ENCODE results near the gene HOXB8.

The HOXB8 gene

GRCh38 chr17:48624544-48625494 is 9.7 kb upstream of the HOXB8 start:
- peak; percentile 75 for DNase-seq (ENCODE audit: low spot score)

- no peak for DNase-seq (ENCODE audit: low spot score)
Observed at GRCh38 chr17:48624118-48624517, 9.0 kb upstream of the HOXB8 start.

DNA sequence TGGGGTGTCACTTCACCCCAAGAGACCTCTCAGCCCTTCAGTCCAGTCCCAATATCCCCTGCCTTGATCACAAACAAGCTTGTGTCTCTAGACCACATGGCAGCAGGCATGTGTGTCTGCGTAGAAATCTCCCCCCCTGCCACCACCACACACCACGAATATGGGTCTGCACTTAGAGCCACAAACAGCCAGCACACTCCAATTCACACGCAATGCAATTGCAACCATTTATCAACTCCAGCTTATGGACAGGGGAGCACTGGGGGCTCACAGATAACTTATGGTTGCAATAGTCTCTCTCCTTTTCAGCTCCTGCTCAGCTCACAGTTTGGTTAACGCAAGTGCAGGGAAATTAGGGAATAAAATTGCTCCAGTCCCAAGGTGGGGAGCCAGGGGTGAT is 8.5 kb upstream of the HOXB8 start:
- no peak for DNase-seq (ENCODE audit: low spot score)

DNA sequence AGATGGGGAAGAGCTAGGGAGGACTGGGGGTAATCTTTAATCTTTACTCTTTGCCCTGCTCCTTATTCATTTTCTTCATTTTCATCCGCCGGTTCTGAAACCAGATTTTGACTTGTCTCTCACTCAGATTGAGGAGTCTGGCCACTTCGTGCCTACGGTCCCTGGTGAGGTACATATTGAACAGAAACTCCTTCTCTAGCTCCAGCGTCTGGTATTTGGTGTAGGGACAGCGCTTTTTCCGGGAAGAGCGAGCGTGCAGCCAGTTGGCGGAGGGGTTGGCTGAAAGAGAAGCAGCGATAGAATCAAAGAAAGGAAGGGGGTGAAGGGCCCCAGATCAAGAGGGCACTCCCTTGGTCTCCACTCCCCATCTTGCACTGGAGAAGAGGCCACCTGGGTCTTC is 7.8 kb upstream of the HOXB8 start:
- no peak for DNase-seq (ENCODE audit: low spot score)

- no peak for DNase-seq (ENCODE audit: low spot score)
Observed at GRCh38 chr17:48621410-48622392, 6.6 kb upstream of the HOXB8 start.

GRCh38 chr17:48620461-48621139 is 5.5 kb upstream of the HOXB8 start:
- no peak for DNase-seq (ENCODE audit: low spot score)

- no peak for DNase-seq (ENCODE audit: low spot score)
Observed at GRCh38 chr17:48619826-48620449, 4.8 kb upstream of the HOXB8 start.

DNA sequence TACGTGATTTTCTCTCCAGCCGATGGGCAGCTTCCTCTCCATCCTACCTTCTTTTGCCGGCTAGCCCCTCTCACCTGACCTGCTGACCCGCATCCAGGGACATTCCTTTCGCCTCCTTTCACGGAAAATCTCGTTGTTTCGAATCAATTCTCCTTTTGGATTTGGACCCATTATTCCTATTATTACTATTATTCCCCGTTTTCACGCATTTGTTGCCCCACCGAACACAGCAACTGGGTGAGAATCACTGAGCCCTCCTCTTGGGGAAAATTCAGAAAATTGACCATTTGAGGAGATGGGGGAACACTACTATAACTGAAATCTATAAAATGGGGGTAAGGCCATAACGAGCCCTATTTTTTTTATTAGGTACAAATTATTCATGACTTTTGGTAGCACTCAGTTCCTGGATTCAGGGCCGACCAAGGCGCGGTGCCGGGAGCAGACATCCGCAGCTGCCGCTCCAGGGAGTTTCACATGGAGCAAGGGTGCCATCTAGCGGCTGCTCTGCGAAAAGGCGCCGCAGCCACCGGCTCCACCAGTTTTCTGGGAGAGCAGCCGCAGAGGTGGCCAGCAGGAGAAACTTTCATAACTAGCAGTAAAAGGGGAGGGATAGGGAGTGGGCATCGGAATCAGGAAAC is 3.3 kb upstream of the HOXB8 start:
- DNase-seq (ENCODE audit: low spot score): peak; percentile 93

DNA sequence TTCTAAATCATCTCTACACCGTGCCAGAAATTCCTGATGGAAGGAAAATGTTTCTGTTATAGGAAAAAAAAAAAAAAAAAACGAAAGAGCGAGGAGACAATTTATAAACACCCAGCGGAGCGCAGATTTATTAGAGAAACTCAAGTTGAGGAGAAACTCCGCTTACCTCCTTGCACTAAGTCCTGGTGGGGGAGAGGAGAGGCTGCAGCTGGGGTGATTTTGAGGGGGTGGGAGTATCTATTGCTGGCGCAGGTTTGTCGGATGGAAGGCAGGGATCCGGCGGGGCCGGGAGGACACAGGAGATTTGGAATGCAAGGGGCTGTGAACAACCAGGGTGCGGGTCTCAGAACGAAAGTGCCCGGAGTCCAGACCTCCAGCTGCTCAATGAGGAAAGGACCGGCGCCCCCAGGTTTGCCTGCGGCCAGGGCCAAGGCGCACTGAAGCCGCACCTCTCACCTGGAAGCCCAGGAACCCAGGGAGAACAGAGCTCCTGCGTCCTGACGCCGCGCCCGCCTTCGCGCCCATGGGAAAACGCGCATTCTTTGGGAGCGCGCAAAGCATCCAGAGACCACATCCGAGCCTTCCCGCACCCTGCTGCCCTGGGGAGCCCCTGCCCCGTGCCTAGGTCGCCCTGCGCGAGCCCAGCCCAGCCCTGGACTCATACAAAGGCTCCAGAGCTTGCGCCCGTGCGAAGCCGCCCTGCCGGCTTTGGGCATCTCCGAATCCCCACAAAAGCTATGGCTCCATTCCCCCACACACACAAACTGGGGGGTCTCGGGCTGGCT is 2.6 kb upstream of the HOXB8 start:
- DNase-seq (ENCODE audit: low spot score): no peak

GRCh38 chr17:48616717-48617470 is 1.8 kb upstream of the HOXB8 start:
- no peak for DNase-seq (ENCODE audit: low spot score)

DNA sequence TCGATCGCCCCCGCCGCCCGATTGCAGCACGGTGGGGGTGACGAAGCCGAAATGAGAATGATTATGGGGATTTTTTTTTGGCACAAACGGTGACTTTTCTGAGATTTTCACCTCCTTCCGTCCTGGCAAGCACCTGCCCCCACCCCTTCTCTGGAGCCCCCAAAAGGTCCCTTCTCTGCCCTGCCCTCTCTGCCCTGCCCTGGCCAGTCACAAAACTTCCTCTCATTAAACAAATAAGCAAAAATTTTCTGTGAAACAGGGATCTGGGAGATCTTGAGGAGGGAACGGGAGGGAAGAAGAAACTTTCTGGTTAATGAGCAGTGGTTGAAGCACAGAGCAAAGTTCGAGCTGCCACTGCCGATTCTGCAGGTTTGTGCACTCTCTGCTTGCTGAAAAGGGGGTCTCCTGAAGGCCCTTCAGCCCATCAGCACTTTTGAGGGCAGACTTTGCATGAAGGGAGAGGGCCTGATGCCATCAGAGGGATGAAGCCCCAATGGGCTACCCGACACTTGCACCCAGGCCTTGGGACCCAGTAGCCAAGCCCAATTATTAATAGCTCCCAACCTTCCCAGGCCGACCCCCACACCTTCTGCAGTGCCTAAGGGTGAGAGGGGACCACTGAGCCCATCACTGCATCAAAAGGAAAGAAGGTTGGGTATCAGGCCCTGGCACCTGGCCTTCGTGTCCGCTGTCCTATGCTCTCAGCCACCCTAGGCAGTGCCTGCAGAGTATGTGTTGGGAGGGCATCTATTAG is 1.0 kb upstream of the HOXB8 start:
- no peak for DNase-seq (ENCODE audit: low spot score)

DNA sequence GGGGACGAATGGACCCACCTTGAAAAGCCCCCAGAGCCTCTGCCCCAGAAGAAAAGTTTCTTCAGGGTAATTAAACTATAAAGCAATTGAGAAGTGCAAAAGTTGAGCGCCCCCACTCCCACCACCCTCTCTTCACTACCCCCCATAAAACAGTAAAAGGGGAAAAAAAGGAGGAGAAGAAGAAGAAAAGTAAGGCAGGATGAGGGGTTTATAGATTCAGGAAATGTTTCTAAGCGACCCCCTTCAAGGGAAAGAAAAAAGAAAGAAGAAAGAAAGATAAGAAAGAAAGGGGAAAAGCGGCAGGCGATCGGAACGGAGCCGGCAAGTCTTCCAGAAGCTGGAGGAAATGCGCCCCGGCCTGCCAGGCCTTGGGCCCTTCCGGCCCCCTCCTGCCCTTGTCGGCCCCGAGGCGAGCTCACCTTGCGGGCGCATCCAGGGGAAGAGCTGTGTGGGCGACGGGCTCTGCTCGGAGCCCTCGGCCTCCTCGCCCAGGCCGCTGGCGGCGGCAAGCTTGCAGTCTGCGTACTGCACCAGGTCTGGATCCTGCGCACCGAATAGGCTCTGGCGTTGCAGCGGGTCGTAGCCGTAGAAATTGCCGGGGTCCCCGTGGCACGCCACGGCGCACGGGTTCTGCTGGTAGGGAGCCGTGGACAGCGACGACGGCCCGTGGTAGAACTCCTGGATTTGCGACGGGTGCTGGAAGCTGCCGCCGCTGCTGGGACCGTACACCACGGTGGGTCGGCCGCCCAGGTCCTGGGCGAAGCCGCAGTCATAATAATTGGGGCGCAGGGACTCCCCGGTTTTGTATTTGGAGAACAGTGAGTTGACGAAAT is 1.0 kb downstream of the HOXB8 start:
- DNase-seq (ENCODE audit: low spot score): peak; percentile 37

- DNase-seq (ENCODE audit: low spot score): peak; percentile 41
Observed at GRCh38 chr17:48612854-48613691, 2.0 kb downstream of the HOXB8 start.

DNA sequence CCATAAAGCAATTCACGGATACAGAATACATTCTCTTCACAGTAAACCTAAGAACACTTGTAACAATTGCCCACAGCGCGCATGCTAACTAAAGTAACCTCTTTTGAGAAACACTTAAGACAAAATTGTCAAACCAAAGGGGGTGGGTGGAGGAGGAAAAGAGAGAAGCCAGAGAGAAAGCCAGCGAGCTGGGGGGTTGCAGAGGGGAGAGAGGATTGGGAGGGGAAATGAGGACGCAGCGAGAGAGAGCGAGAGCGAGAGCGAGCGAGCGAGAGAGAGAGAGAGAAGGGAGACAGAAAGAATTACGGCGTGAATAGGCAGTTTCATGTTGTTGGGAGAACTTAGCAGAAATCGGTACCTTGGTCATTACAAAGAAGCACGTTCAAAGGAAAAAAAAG is 2.6 kb downstream of the HOXB8 start:
- DNase-seq (ENCODE audit: low spot score): no peak

DNA sequence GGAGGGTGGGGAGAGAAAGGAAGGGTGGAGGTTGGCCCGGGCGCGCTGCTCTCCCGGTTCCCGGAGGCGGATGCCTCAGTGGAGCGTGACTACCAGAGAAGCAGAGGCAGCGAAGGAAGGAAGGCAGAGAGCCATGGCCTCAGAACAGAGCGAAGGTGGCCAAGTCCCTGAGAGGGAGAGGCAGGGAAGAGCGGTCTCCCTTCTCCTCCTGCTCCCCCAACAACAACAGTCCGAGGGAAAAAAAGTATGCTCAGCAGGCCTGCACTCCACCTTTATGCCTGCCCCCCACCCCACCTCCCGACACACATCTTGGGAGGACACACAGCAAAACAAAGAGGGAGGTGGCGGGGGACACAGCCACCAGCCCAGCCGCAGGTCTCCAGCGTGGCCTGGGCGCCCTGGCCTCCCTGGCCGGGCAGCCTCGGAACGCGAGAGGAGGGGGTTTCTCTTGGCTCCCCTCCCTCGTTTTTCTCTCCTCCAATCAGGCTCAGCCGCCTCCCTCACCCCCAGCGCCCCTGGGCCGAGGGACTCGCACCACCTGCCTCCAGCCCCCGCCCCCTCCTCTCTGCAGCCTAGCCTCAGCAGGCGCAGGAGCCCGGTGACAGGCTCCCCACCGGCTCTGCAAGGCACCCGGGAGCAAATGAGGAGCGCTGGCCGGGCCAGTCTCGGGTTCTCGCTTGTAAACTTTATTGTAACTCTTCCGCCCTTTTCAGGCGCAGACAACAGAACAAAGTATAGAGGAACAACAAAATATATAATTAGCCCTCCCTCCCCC is 3.2 kb downstream of the HOXB8 start:
- peak; percentile 45 for DNase-seq (ENCODE audit: low spot score)

GRCh38 chr17:48611213-48611612 is 3.9 kb downstream of the HOXB8 start:
- DNase-seq (ENCODE audit: low spot score): no peak
